Measurements from ENCODE around the gene GJA4.

Gene GJA4

DNA sequence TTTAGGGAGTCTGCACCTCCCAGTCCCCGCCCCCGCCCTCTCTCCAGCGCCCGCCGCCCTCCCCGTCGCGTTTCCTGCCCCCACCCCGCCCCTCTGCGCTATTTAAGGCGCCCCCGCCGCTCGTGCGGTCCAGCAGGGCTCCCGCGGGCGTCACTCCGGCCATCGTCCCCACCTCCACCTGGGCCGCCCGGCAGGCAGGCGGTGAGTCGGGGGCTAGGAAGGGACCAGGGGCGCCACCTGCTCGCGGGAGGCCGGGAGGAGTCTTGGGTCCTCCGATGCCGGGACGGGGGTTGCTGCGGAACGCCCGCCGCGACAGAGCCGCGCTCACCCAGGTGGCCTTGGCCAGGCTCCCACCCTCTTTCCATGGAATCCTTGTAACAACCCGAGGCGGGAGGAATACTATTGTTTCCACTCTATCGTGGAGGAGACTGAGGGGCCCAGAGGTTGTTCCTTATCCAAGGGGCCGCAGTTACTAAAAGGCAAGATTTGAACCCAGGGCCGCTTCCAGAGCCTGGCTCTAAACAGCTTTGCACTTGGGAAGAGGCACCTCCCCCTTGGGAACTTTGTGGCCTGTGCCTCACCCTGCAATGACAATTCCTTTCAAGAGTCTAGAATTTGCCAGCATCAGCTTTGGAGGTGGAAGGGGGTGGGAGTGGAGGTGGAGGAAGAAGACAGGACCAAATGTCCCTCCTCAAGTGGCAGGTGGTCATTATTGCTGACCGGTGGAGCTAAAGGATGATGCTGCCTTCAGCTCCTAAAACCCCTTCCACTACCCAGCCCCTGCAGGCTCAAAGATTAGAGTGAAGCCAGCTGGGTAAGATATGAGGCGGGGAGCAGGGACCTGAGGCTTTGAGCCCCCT is at the start of gene GJA4:
Gene GJA4 (plus strand): TSS at position 132 of the 860 bp plus-strand sequence. CDS start 1,215 bp downstream, outside the sequence.
- no peak for DNase-seq (ENCODE audit: low spot score)

DNA sequence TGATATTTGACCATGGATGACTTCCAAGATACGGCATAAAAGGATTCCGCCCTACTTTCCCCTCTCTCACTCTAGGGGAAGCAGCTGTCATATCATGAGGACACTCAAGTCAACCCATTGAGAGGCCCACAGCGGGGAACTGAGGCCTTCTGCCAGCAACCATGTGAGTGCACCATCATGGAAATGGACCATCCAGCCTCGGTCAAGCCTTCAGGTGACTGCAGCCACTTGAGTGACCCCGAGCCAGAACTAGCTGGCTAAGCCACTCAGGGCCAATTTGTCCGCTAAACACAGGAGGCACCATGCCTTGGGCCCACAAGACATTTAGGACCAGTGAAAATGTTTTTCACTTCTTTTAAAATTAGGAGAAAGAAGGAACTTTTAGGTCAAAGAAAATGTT is 49.0 kb upstream of the GJA4 start:
- DNase-seq (ENCODE audit: low spot score): no peak

DNA sequence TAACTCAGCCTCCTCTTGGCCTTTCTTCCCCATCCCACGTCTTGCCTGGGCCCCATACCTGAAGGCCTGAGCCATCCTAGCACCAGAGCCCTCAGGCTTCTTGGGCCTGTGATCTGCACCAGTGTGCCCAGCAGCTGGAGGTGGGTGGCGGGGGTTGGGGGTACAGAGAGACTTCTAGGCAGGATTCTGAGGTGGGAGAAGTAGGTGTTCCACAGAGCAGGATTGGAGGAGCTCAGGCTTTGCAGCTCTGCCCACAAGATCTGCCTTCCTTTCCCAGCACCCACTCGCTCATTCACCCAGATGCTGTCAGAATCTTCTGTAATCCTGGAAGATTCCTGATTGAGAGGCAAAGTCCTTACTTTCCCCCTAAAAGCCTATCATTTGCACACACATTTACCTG is 47.9 kb upstream of the GJA4 start:
- no peak for DNase-seq (ENCODE audit: low spot score)

DNA sequence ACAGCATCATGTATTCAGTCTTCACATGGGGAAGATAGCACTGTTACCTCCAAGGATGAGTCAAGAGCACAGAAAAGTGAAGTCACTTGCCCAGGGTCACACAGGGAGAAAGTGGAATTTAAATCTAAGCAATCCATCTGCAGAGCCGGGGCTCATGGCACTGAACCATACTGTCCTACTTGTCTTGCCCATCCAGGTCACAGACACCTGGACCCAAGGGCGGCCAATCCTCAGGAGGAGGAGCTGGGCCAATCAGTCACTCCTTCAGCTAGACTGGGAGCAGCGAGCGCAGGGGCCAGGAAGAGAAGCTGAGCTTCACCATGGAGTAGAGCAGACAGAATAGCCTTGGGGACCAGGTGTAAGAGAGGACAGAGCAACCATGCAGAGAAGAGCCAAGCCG is 47.1 kb upstream of the GJA4 start:
- no peak for DNase-seq (ENCODE audit: low spot score)

DNA sequence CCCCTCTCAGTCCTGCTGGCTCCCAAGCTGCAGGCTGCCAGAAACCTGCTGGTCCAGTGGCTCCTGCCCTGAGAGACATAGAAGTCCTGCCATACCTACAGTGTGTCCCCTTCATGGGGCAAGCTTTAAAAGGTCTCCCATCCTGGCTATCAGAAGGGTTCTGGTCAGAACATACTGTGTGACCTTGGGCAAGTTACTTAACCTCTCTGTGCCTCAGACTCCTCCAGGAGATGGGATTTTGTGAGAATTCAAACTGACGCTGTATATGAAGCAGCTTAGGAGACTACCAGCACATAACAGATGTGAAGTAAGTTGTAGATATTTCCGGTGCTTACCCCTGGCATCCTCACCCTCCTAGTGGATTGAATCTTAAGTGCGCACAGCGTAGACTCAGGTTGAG is 46.7 kb upstream of the GJA4 start:
- DNase-seq (ENCODE audit: low spot score): no peak

DNA sequence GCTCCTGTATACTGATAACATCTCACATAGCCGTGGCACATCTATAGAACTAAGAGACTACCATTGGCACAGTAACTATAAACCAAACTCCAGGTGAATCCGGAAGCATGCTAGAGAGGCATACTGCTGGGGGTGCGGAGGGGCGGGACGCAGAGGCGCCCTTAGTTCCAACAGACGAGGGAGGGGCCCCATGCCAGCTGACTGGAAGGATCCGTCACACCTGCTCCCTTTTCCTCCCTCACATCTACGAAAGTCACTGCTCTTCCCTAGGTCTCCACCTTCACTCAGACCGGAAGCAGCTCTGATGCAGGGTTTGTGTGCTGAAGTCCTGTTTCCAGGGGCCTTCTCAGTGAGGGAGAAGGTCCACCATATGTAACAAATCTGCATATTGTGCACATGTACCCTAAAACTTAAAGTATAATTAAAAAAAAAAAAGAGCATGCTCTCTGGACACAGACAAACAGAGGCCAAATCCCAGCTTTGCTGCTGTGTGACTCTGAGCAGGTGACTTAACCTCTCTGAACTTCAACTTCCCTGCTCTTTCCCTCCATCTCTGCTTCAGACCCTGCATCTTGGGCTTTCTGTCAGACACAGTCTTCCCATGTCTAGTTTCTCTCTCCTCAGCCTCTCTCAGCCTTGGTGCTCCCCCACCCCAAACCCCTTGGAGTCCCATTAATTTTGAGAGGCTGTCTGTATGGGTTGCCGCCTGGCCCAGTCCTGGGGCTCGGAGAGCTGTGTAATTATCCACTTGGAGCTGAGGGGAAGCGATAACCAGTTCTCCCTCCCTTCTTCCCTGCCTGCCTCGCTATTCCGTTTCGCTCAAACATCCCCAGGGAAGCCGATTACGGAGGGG is 45.8 kb upstream of the GJA4 start:
- no peak for DNase-seq (ENCODE audit: low spot score)

DNA sequence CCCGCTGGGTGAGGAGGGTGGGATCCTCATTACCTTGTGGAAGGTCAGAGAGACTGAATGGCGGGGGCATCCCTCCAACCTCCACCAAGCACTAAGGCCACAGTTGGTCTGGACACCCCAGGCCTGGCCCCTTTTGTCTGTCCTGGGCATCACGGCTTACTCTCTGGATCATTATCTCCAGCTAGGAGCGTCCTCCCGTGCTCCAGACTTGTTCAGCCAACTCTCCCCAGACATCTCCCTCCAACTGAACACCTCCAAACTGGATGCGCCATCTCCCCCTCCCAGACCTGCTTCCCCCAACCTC is 45.2 kb upstream of the GJA4 start:
- DNase-seq (ENCODE audit: low spot score): no peak

DNA sequence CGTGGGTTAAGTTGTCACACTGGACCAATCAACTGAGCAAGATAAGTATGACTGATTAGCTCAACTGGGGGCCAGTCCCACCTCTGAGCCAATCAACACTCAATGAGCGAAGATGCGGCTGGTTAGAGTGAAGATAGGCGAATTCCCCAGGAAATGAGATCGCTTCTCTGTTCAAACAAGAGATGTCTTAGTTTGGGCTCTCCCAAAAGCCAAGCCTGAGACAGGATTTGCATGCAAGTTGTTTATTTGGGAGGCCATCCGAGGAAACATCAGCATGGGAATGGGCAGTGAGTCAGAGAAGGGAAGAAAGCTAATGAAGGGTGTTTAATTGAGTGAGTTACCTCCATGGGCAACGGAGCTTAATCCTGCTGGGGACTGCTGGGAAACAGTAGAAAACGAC is 42.8 kb upstream of the GJA4 start:
- DNase-seq (ENCODE audit: low spot score): no peak

DNA sequence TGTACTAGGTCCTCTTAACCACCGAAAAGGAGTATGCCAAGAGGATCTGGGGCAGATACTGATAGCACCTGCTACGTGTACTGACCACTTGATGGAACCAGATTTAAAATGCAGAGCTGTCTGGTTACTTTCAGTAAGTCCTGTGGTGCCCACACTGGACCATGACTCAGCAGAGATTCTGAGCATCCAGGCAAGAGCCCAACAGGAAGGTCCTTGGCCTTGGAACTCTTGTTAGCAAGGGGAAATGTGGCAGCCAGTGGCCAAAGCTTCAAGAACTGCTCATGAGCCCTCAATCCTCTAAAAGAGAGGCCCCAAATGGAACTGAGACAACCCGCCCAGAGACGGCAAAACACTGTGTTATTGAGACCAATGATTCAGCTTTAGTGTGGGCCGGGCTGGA is 42.2 kb upstream of the GJA4 start:
- no peak for DNase-seq (ENCODE audit: low spot score)

DNA sequence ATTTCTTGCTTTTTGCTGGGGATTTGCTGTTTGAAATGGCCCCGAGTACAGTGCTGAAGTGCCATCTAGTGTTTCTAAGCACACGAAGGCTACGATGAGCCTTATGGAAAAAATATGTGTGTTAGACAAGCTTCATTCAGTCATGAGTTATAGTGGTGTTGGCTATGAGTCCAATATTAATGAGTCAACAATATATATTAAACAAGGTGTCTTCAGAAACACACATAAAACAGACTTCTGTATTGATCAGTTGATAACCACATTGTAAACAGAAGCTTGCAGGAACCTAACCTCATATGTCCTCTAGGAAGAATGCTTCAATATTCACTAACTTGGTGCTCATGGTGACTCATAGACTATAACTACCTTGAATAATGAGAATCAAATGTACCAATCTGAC is 39.6 kb upstream of the GJA4 start:
- no peak for DNase-seq (ENCODE audit: low spot score)

DNA sequence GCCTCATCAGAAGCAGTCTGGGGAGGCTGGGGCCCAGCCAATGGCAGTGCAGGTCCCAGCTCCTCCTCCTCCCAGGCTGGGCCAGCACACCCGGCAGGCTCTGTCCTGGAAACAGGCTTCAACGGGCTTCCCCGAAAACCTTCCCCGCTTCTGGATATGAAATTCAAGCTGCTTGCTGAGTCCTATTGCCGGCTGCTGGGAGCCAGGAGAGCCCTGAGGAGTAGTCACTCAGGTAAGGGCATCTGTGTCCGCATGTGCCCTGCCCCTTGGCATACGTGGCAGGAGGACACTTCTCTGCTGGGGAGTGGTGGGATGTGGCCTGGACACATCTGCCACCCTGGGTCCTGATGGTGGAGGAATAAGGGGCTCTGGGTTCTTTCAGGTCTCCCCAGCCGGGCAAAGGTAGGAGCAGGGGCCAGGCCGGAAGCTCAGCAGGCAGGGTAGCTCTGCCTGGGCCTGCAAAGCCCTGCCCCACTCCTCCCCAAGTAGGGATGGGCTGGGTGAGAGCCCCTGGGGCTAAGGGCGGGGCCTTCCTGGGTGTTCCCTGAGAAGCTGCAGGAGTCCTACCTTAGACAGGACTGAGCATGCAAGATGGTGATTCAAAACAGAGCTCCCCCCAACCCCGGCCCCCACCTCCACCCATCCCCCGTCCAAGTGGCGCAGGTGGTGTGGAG is 37.7 kb upstream of the GJA4 start, which contains the start of gene GJB5:
Gene GJB5 (plus strand): TSS at position 84 of the 674 bp plus-strand sequence. CDS start 2,284 bp downstream, outside the sequence.
- peak; percentile 78 for DNase-seq (ENCODE audit: low spot score)

DNA sequence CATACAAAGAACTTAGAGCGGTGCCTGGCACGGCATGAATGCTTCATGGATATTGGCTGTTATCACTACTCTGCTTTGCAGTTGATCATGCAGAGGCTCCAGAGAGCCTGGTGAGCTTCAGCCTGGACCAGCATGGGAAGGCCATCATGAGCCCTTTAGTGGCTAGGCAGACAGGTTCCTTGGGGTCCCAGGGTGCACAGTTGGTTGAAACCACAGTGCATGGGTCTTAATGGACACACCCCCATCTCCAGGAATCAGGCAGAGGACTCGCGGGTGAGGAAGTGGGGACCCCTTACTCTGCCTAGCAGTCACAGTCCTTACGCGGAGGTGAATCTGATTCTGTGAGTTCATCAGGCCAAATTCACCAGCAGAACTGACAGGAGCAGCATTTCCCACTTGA is 36.8 kb upstream of the GJA4 start:
- no peak for DNase-seq (ENCODE audit: low spot score)

DNA sequence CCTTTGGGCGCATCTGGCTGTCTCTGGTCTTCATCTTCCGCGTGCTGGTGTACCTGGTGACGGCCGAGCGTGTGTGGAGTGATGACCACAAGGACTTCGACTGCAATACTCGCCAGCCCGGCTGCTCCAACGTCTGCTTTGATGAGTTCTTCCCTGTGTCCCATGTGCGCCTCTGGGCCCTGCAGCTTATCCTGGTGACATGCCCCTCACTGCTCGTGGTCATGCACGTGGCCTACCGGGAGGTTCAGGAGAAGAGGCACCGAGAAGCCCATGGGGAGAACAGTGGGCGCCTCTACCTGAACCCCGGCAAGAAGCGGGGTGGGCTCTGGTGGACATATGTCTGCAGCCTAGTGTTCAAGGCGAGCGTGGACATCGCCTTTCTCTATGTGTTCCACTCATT is 35.4 kb upstream of the GJA4 start:
- DNase-seq (ENCODE audit: low spot score): no peak

DNA sequence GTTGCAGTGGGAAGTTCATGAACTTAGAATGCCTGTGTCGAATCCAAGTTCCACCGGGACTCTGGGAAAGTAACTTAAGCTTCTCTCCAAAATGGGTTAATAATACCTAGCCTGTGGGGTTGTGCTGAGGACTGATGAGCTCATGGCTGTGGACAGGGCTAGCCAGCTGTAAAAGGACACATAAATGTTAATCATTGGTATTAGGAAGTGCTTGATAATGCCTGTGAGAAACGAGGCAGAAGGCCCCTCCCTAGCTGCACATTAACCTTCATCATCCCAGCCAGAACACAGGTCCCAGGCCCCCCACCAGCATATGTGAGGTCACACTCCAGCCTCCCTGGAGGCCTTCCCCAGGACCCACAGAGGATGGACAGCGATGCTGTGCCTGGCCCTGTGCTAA is 34.0 kb upstream of the GJA4 start:
- no peak for DNase-seq (ENCODE audit: low spot score)

DNA sequence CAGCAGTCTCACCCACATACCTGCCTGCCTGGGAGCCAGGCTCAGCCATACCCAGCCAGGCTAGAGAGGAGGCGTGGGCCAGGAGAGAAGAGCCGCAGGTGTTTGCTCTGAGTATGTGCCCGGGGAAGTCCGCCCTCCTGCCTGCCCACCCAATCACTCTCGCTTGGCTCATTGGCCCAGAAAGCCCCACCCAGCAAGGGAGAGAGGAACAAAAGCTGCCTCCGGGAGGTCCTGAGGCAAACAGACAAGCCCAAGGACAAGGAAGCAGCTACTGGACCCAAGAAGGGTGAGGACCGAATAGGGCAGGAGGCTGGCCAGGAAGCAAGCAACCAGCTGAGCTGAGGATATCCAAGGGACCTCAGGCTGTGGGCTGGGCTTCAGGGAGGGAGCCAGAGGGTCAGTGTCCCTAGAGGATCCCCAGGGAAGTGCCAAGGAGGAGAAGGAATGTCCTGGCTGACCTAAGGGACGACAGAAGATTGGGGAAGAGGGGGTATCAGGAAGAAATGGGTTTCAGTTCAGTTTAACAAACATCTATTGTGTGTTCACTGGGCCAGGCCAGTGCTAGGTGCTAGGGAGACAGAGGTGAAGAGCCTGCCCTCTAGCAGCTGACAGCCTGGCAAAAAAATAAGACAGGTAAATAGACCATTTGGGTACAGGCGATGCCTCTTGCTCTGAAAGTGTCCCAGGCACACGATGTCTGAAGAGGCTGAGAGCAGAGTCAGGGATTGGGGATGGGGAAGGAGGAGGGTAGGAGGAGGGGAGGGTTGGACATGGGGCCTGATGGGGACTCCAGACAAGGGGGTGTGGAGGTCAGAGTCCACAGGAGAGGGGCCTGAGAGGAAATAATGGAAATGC is 33.1 kb upstream of the GJA4 start, which contains the start of gene GJB4:
Gene GJB4 (plus strand): TSS at position 238 of the 855 bp plus-strand sequence. CDS start 1,515 bp downstream, outside the sequence.
- peak; percentile 82 for DNase-seq (ENCODE audit: low spot score)

DNA sequence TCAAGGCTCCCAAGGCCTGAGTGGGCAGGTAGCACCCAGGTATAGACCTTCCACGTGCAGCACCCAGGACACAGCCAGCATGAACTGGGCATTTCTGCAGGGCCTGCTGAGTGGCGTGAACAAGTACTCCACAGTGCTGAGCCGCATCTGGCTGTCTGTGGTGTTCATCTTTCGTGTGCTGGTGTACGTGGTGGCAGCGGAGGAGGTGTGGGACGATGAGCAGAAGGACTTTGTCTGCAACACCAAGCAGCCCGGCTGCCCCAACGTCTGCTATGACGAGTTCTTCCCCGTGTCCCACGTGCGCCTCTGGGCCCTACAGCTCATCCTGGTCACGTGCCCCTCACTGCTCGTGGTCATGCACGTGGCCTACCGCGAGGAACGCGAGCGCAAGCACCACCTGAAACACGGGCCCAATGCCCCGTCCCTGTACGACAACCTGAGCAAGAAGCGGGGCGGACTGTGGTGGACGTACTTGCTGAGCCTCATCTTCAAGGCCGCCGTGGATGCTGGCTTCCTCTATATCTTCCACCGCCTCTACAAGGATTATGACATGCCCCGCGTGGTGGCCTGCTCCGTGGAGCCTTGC is 31.5 kb upstream of the GJA4 start:
- DNase-seq (ENCODE audit: low spot score): no peak

DNA sequence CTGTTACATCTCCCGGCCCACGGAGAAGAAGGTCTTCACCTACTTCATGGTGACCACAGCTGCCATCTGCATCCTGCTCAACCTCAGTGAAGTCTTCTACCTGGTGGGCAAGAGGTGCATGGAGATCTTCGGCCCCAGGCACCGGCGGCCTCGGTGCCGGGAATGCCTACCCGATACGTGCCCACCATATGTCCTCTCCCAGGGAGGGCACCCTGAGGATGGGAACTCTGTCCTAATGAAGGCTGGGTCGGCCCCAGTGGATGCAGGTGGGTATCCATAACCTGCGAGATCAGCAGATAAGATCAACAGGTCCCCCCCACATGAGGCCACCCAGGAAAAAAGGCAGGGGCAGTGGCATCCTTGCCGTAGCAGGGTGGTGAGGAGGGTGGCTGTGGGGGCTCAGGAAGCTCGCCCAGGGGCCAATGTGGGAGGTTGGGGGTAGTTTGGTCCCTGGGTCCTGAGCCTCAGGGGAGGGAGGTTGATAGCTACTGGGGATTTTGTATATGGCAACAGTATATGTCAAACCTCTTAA is 31.0 kb upstream of the GJA4 start:
- no peak for DNase-seq (ENCODE audit: low spot score)

DNA sequence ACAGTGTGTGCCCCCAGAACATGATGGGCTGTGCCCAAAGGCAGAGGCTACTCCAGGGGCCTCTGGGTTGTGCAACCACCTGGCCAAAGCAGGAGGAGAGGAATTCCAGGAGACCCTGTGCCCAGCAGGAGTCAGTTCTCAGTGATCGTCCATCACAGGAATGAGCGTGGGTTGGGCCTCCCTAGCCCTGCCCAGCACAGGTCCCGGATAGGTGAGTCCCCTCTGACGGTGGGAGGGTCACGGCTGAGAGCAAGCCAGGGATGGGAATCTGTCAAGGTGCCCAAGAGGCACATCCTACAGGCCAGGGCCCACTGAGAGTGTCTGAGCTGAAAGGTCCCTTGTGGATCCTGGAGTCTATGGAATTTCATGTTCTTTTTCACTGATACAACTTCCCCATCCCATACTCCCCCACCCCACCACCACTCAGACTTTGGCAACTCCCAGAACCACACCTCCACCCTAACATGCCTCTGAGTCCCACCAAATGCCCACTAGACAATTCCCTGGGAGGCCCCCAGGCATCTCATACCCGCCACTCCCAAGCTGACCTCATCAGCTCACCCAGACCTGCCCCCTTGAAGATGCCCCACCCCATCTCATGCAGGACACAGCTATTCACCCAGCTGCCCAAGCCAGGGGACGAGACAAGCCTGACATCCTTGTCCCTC is 30.2 kb upstream of the GJA4 start:
- peak; percentile 68 for DNase-seq (ENCODE audit: low spot score)

DNA sequence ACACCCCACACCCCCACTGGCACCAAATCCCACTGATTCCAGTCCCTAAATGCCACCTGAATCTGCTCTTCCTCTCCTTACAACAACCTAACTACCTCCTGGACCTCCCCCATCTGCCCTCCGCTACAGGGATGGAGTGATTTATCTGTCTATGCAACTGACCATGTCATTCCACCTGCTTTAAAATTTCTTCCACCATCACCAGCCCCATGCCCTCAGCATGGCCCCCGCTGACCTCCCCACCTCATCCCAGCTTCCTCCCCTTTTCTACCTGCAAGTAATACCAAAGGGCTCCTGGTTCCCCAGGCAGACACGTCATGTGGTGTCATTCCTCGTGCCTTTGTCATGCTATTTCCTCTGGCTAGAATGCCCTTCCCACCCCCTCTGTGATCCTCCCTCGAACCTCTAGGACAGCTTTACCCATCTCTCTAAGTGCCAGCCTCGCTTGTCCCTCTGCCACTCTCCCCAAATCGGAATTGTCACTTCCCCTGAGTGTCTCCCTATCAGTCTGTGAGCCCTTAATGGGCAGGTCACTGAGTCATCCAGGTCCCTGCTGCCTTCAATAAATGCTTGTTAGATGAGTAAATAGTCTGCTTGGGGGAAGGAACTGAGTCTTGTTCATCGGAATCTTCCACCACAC is 29.5 kb upstream of the GJA4 start:
- peak; percentile 91 for DNase-seq (ENCODE audit: low spot score)

DNA sequence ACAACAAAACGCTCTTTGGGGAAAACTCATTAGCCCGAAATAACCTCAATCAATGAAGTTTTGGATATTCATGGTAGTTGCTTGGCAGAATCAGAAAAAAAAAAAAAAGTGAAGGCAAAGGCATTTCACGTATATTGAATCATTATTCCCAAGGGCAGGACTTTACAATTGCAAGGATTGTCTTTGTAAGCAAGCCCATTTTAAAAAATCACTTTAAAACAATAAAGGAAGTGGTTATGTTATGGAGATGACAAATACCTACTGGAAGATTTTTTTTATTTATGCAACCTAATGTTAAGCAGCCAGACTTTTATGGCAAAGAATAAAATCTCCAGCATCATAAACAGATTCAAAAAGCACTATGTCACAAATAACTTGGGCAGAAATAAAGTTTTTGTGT is 23.9 kb upstream of the GJA4 start:
- DNase-seq (ENCODE audit: low spot score): no peak
